Measurements from ENCODE around the gene OR10G3.
A peak's percentile ranks its signal among the peaks of the same experiment; 100 is the strongest.

OR10G3 gene

GRCh38 chr14:21543521-21543960, 36.3 kb downstream of the OR10G3 start:
- Mint-ChIP-seq H3K27ac (no peak overlapping the region), H3K36me3 (no peaks in the 10 kb centered on the region), H3K4me3 (no peak overlapping the region), H3K4me1 (no peaks in the 10 kb centered on the region), H3K9me3 (no peaks in the 10 kb centered on the region)
- ATAC-seq (no peak), DNase-seq (ENCODE audit: low spot score in 2 of 2) (no peak)

DNA sequence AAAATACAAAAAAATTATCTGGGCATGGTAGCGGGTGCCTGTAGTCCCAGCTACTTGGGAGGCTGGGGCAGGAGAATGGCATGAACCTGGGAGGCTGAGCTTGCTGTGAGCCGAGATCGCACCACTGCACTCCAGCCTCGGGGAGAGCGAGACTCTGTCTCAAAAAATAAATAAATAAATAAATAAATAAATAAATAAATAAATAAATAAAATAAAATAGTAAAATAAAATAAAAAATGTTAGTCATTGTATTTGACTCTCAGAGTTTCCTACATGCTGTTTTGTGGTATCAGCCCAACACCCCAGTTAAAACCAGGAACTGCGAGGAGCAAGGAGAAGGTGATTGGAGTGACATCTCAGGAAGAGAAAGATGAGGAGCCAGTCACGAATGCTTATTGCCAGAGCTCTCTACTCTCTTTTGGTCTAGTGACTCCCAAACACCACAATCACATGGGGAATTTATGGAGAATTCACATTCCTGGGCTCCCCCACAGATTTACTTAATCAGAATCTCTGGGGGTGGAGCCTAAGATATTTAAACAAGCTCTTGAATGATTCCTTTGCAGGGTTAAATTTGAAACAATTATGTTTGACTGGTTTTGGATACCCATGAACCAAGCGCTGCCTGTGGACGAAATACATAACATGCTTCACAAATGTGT, 38.3 kb downstream of the OR10G3 start:
- no peak overlapping the region for H3K27ac Mint-ChIP-seq
- no peaks in the 10 kb centered on the region for H3K36me3 Mint-ChIP-seq
- DNase-seq (ENCODE audit: low spot score in 2 of 2) (no peak), ATAC-seq (no peak)
- peaks cover 6% of the 10 kb centered on the region for H3K4me1 Mint-ChIP-seq
- no peak overlapping the region for H3K4me3 Mint-ChIP-seq
- no peaks in the 10 kb centered on the region for H3K9me3 Mint-ChIP-seq

DNA sequence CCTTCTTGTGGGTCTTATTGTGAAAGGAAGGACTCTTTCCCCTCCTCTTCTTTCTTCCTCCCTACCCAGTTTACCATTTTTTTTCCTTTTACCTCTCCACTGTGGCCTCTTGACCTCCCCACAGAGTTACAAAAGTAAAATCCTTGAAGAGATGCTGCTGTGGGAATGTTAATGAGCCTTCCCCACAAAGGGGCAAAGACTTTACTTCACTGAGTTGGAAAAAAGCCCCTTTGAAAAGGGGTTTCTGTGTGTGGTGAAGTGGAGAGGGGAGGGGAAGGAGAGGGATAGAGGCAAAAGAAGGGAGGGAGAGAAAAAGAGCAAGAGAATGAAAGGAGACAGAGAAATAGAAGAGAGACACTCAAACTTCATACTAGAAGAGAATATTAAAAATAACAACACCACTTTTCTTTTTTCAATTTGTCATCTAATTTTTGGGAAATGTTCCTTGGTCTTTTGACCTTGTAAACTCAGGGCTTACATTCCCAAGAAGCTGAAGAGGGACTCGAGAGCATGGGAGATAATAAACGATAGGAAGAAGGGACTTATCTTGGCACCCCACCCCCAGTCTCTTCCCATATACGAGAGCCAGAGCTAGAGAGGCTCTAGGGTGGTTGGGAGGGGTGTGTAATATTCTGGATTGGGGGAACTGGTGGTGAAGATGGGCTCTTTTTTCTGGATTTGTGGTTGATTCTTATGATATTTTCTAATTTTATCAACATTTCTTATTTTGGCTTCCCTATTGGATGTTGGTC, 40.5 kb downstream of the OR10G3 start:
- no peaks in the 10 kb centered on the region for H3K36me3 Mint-ChIP-seq
- DNase-seq (ENCODE audit: low spot score in 2 of 2) (no peak), ATAC-seq (no peak)
- H3K9me3 Mint-ChIP-seq = no peaks in the 10 kb centered on the region
- H3K27ac Mint-ChIP-seq = no peak overlapping the region
- no peak overlapping the region for H3K4me3 Mint-ChIP-seq
- peaks cover 6% of the 10 kb centered on the region for H3K4me1 Mint-ChIP-seq

GRCh38 chr14:21537090-21537424, 42.8 kb downstream of the OR10G3 start:
- Mint-ChIP-seq H3K27ac (no peak overlapping the region), H3K36me3 (no peaks in the 10 kb centered on the region), H3K9me3 (no peaks in the 10 kb centered on the region), H3K4me3 (no peak overlapping the region), H3K4me1 (peaks cover 6% of the 10 kb centered on the region)
- DNase-seq (ENCODE audit: low spot score in 2 of 2) (no peak), ATAC-seq (no peak)

GRCh38 chr14:21536418-21537089, 43.3 kb downstream of the OR10G3 start:
- ATAC-seq (no peak), DNase-seq (ENCODE audit: low spot score in 2 of 2) (no peak)
- Mint-ChIP-seq H3K4me1 (peaks cover 6% of the 10 kb centered on the region), H3K9me3 (no peaks in the 10 kb centered on the region), H3K27ac (no peak overlapping the region), H3K4me3 (no peak overlapping the region), H3K36me3 (no peaks in the 10 kb centered on the region)

DNA sequence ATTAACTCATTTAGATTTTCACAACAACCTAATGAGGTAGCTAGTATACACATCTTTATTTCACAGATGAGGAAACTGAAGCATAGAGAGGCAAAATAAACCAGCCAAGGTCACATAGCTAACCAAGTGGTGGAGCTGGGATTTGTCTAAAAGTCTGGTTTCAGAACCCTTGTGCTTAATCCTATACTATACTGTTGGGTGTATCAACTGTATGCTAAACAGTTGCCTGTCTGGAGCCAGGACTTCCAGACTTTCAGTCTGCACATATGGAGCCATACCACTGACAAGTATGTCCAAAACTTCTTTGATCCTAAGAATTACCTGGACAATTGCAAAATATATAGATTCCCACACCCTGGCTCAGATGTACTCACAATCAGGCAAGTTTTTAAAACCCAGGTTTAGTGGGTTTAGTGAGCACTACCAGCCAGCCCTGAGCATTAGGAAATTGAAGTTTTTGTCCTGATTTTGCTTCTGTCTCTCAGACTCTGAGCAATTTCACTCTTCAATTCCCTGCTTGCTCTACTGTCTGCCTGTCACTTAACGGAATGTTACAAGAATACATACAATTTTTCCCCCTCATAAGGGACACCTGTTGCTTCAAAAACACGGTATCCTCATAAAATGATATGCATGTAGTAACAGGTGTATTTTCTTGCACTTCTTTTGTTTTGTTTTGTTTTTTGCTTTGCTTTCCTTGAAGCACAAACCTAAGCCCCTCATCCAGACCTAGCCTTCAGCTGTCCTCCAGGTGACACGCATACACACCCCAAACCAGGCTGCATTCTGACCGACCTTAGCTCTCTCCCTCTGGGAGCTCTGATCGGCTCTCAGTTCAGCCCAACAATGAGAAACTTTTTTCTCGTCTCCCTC, 44.1 kb downstream of the OR10G3 start:
- Mint-ChIP-seq H3K4me1 (peaks cover 6% of the 10 kb centered on the region), H3K9me3 (no peaks in the 10 kb centered on the region), H3K36me3 (no peaks in the 10 kb centered on the region), H3K27ac (no peak overlapping the region), H3K4me3 (no peak overlapping the region)
- ATAC-seq = no peak
- DNase-seq (ENCODE audit: low spot score in 2 of 2) = no peak

GRCh38 chr14:21534576-21534975, 45.3 kb downstream of the OR10G3 start:
- no peaks in the 10 kb centered on the region for H3K9me3 Mint-ChIP-seq
- H3K27ac Mint-ChIP-seq = no peak overlapping the region
- no peak overlapping the region for H3K4me3 Mint-ChIP-seq
- DNase-seq (ENCODE audit: low spot score in 2 of 2) (no peak), ATAC-seq (no peak)
- H3K36me3 Mint-ChIP-seq = no peaks in the 10 kb centered on the region
- peaks cover 6% of the 10 kb centered on the region for H3K4me1 Mint-ChIP-seq

DNA sequence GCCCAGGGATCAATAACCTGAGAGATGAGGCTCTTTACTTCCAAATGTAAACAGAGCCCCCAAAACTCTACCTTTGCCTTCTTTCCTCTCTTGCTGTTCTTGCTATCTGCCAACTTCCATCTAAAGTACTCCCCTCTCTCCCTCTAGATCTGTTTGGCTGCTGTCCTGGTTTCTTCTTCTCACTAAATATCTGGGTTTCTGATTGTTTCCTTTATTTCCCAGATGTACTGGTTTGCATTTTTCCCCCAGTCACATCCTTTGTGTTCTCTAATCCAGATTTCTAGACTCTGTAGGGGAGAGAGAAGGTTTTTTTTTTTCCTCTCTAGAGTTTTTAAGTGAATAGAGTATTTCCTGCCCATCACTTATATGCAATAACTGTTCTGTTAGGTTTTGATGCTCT, 46.6 kb downstream of the OR10G3 start:
- no peak for DNase-seq (ENCODE audit: low spot score in 2 of 2)
- Mint-ChIP-seq H3K27ac (no peak overlapping the region), H3K4me1 (peaks cover 6% of the 10 kb centered on the region), H3K9me3 (no peaks in the 10 kb centered on the region), H3K36me3 (no peaks in the 10 kb centered on the region), H3K4me3 (no peak overlapping the region)
- no peak for ATAC-seq

- Mint-ChIP-seq H3K27ac (no peak overlapping the region), H3K4me1 (peaks cover 20% of the 10 kb centered on the region), H3K9me3 (no peaks in the 10 kb centered on the region), H3K4me3 (no peak overlapping the region), H3K36me3 (peaks cover 6% of the 10 kb centered on the region)
- ATAC-seq (no peak), DNase-seq (ENCODE audit: low spot score in 2 of 2) (no peak)
Observed at GRCh38 chr14:21529515-21529914, 50.4 kb downstream of the OR10G3 start.

GRCh38 chr14:21528381-21529348, 51.2 kb downstream of the OR10G3 start:
- ATAC-seq (no peak), DNase-seq (ENCODE audit: low spot score in 2 of 2) (no peak)
- H3K9me3 Mint-ChIP-seq = no peaks in the 10 kb centered on the region
- peaks cover 23% of the 10 kb centered on the region for H3K4me1 Mint-ChIP-seq
- H3K27ac Mint-ChIP-seq = no peak overlapping the region
- no peak overlapping the region for H3K4me3 Mint-ChIP-seq
- H3K36me3 Mint-ChIP-seq = peaks cover 6% of the 10 kb centered on the region

GRCh38 chr14:21527318-21527679, 52.6 kb downstream of the OR10G3 start:
- Mint-ChIP-seq H3K36me3 (peaks cover 6% of the 10 kb centered on the region), H3K9me3 (no peaks in the 10 kb centered on the region), H3K4me3 (peak overlapping the region; percentile 71), H3K4me1 (peaks cover 23% of the 10 kb centered on the region), H3K27ac (peak overlapping the region; percentile 71)
- DNase-seq (ENCODE audit: low spot score in 2 of 2) (no peak), ATAC-seq (no peak)

GRCh38 chr14:21526672-21527317, 53.1 kb downstream of the OR10G3 start:
- DNase-seq (ENCODE audit: low spot score in 2 of 2) (no peak), ATAC-seq (no peak)
- Mint-ChIP-seq H3K36me3 (peaks cover 6% of the 10 kb centered on the region), H3K27ac (peak overlapping the region; percentile 71), H3K4me1 (peaks cover 23% of the 10 kb centered on the region), H3K4me3 (peak overlapping the region; percentile 71), H3K9me3 (no peaks in the 10 kb centered on the region)

- Mint-ChIP-seq H3K36me3 (peaks cover 6% of the 10 kb centered on the region), H3K9me3 (no peaks in the 10 kb centered on the region), H3K27ac (peak within 1 kb of the TSS; percentile 71), H3K4me3 (peak within 1 kb of the TSS; percentile 71), H3K4me1 (peaks cover 23% of the 10 kb centered on the region)
- DNase-seq (ENCODE audit: low spot score in 2 of 2) (peak; percentile 31 to 72), ATAC-seq (peak; percentile 76)
Observed at GRCh38 chr14:21525962-21526671, 53.8 kb downstream of the OR10G3 start, which contains the start of gene SALL2. TSS of gene SALL2 (minus strand) at chr14:21526346. CDS start at chr14:21526127, 219 bp downstream.

Measured in stimulated activated effector memory CD8-positive, alpha-beta T cell treated with anti-CD3 and anti-CD28 coated beads, Interleukin-12 subunit alpha, Interleukin-12 subunit beta, amount 100 ng/mL, for 72 hours (primary cell).